KMS-11 (cell line): ENCODE results near the gene TUFM.
"Not testable (repeated sequence)": the region's sequence is repeated elsewhere in the genome, so short reads cannot be mapped to it uniquely, and the experiment has no call there.

Source experiments
- H2AFZ ChIP-seq: fragments of 200-600 bp; sonication (generic); 2 replicates; pipeline ENCODE4 v1.6.1; 2016; ENCODE audit warnings: antibody characterized with exemption, mixed run types, low read depth
- H3K27ac ChIP-seq: fragments of 200-600 bp; sonication (generic); 2 replicates; pipeline ENCODE4 v1.6.1; 2016; ENCODE audit warnings: mild to moderate bottlenecking, mixed run types
- H3K27me3 ChIP-seq: fragments of 200-600 bp; sonication (generic); 2 replicates; pipeline ENCODE4 v1.6.1; 2017; ENCODE audit warnings: mild to moderate bottlenecking, low read depth, mixed run types, moderate library complexity; ENCODE audit not compliant: insufficient read depth
- H3K36me3 ChIP-seq: fragments of 200-600 bp; sonication (generic); 2 replicates; pipeline ENCODE4 v1.6.1; 2017; ENCODE audit warnings: mild to moderate bottlenecking, mixed run types; ENCODE audit not compliant: insufficient read depth
- H3K4me1 ChIP-seq: fragments of 200-600 bp; sonication (generic); 2 replicates; pipeline ENCODE4 v1.6.1; 2016; ENCODE audit warnings: mild to moderate bottlenecking, low read depth, mixed run types; ENCODE audit not compliant: poor library complexity, severe bottlenecking
- H3K4me2 ChIP-seq: fragments of 200-600 bp; sonication (generic); 2 replicates; pipeline ENCODE4 v1.7.0; 2016; ENCODE audit warnings: mild to moderate bottlenecking, mixed run types
- H3K4me3 ChIP-seq: fragments of 200-600 bp; sonication (generic); IDR thresholded peaks from 2 replicates; pipeline ENCODE4 v1.6.1; 2017; ENCODE audit warnings: low read depth, low read length, mixed read lengths; ENCODE audit not compliant: insufficient read depth
- H3K79me2 ChIP-seq: fragments of 200-600 bp; sonication (generic); 2 replicates; pipeline ENCODE4 v1.6.1; 2016; ENCODE audit warnings: low read depth, mixed run types; ENCODE audit not compliant: insufficient read depth
- H3K9ac ChIP-seq: fragments of 200-600 bp; sonication (generic); 2 replicates; pipeline ENCODE4 v1.6.1; 2016; ENCODE audit warnings: mild to moderate bottlenecking, mixed run types
- H4K20me1 ChIP-seq: fragments of 200-600 bp; sonication (generic); 2 replicates; pipeline ENCODE4 v1.6.1; 2016; ENCODE audit warnings: mild to moderate bottlenecking, mixed run types; ENCODE audit not compliant: insufficient read depth
- TF ChIP-seq, protein P1 (sequence below): fragments of 200-600 bp; sonication (generic); conservative IDR thresholded peaks from 2 replicates; pipeline ENCODE4 v1.6.1; 2017; ENCODE audit warnings: low read depth, mild to moderate bottlenecking, antibody characterized with exemption, low read length, moderate library complexity, mixed read lengths

Gene TUFM

DNA sequence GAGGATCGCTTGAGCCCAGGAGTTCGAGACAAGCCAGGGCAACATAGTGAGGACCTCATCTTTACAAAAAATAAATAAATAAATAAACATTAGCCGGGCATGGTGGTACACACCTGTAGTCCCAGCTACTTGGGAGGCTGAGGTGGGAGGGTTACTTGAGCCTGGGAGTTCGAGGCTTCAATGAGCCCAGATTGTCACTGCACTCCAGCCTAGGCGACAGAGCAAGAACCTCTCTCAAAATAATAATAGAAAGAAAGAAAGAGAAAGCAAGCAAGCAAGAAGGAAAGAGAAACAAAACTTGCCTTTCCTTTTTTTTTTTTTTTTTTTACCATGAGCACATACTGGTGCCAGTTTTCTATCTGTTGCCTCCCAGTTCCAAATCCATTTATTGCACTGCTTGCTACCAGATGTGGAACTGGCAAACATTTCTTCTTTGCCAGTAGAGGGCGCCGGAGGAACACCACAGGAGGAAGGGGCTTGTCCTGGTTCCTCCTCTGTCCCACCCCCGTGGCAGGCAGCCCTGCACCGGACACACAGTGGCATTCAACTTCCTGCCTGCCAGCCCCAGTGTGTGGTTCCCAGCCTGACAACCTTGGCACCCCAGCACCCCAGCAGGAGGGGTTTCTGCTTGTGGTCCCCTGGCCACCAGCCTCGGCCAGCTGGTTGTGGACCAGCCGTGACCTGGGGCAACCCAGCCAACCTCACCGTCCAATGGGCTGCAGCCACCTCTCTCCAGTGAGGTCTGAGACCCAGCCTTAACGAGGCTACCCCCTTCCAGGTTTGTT lies 43.7 kb downstream of the TUFM start:
- H3K36me3 ChIP-seq, H3K4me2 ChIP-seq, H3K9ac ChIP-seq, H3K27me3 ChIP-seq, H4K20me1 ChIP-seq, H3K4me1 ChIP-seq, H3K27ac ChIP-seq, H3K4me3 ChIP-seq, H2AFZ ChIP-seq, H3K79me2 ChIP-seq: not testable (repeated sequence)
- TF ChIP-seq, protein P1, sequence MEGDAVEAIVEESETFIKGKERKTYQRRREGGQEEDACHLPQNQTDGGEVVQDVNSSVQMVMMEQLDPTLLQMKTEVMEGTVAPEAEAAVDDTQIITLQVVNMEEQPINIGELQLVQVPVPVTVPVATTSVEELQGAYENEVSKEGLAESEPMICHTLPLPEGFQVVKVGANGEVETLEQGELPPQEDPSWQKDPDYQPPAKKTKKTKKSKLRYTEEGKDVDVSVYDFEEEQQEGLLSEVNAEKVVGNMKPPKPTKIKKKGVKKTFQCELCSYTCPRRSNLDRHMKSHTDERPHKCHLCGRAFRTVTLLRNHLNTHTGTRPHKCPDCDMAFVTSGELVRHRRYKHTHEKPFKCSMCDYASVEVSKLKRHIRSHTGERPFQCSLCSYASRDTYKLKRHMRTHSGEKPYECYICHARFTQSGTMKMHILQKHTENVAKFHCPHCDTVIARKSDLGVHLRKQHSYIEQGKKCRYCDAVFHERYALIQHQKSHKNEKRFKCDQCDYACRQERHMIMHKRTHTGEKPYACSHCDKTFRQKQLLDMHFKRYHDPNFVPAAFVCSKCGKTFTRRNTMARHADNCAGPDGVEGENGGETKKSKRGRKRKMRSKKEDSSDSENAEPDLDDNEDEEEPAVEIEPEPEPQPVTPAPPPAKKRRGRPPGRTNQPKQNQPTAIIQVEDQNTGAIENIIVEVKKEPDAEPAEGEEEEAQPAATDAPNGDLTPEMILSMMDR: 0 out of 2 replicates have a peak, but pooled peaks have one; percentile 35
